NCI-H446 (cell line): ENCODE measurements around the gene GPX4.

ENCODE experiments used
- DNase-seq, 2 experiments: peaks; one replicate each; lab custom pipeline; 2025; lab: John Stamatoyannopoulos, UW

Gene GPX4

GRCh38 chr19:1102407-1103131 lies 1.2 kb upstream of the GPX4 start:
- peak in 1 of 2 experiments; percentile 49 for DNase-seq

- DNase-seq: no peak
These were observed 574 bp upstream of the GPX4 start for GRCh38 chr19:1103132-1103707.

- DNase-seq: peak in 1 of 2 experiments; percentile 71
These were observed 665 bp downstream of the GPX4 start for GRCh38 chr19:1104311-1105007.

GRCh38 chr19:1105008-1105872 lies 1.4 kb downstream of the GPX4 start:
- DNase-seq: no peak

GRCh38 chr19:1105873-1106840 lies 2.4 kb downstream of the GPX4 start:
- no peak for DNase-seq

- DNase-seq: no peak
These were observed 3.3 kb downstream of the GPX4 start for GRCh38 chr19:1106841-1107660.

GRCh38 chr19:1107661-1108261 lies 4.0 kb downstream of the GPX4 start:
- no peak for DNase-seq

DNA sequence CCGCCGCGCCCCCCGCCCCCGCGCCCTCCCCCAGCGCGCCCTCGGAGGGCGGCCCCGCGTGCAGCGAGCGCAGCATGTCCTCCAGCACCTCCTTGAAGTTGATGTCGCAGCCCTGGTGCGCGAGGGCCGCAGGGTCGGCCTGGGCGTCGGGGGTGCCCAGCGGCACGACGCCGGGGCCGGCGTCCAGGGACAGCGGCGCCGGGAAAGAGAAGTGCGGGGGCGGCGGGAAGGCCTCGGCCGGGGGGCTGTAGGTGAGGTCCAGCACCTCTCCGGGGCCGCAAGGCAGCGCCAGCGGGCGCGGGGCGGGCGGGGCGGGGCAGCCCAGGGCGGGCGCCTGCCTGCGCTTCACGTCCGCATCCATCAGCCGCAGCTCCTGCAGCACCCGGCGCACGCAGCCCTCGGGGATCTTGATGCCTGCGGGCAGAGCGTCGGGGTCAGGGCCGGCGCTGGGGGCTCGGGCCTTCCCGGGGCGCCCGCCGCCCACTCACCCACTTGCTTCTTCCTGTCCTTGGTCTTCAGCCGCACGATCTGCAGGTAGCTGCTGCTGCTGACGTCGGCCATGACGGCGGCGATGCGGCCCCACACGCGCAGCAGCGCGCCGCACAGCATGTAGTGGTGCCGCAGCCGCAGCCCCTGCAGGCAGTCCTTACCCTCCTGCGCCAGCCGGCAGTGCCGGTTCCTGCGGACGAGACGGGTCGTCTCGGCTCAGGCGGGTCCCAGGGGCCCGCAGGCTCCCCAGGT lies 4.7 kb downstream of the GPX4 start:
- no peak for DNase-seq

GRCh38 chr19:1109032-1109551 lies 5.3 kb downstream of the GPX4 start:
- DNase-seq: no peak

- DNase-seq: no peak
These were observed 6.2 kb downstream of the GPX4 start for GRCh38 chr19:1109697-1110671.

DNA sequence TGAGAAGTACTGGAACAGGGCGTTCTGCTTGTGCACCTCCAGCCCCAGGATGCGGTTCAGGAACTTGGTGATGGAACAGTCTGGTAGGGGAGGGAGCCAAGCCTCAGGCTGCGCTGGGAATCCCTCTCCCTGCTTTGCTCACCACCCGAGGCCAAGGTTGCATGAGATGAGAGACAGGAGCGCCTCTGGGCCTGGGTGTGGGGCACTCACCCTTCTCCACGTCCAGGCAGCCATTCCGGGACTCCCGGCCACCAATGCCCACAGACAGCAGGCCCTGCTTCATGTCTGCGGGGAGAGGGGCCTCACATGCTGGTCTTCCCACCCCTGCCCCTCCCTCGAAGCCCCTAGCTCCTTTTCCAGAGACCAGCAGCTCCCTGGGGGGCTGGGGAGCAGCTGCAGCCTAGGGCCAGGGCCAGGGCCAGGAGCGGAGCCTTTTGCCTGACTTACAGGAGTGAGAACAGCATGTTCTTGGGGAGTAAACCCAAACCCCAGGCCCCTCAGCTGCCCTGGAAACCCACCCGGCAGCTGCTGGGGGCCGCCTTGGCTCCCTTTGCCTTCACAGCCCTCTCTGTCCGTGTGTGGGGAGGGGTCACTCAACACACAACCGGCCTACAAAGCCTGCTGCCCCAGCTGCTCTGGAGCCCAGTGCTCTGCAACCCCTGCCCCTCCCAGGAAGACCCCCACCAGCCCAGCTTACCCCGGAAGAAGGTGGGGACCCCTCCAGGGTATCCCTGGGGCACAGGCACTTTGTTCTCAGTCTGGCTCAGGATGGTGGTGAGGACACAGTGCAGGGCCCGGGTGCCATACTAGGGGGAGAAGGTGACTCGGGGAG lies 7.2 kb downstream of the GPX4 start:
- DNase-seq: no peak

GRCh38 chr19:1111641-1112267 lies 8.0 kb downstream of the GPX4 start:
- no peak for DNase-seq

DNA sequence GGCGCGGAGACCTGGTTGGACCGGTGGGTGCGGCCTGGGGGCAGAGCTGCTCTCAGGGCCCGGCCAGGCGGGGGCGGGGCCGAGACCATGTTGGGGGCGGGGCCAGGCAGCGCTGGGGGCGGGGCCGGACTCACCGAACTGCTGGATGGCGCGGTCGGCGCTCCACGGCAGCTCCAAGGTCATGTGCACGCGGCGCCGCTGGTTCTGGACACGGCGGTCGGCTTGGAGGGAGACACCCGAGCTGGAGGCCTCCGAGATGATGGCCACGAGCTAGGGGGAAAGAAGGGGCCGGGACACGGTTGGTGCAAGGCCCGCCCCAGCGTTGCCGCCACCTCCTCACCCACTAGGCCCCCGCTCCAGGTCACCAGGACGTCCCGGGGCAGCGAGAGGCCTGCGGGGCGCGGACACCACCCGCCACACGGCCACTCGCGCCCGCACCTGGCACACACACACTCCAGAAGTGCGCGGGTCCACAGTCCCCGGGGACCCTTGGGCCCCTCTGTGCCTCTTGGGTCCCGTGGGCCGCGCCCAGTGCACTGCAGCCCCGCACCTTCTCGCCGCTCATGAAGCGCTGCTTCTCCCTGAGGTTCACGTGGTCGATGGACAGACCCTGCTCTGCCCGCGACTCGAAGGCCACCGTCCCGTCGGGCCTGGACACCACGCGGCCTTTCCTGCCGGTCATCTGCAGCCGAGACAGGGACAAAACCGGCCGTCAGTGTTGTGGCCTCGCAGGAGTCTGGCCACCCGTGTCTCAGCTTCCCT lies 8.7 kb downstream of the GPX4 start:
- DNase-seq: no peak

- DNase-seq: peak; percentile 37 to 81
These were observed 9.5 kb downstream of the GPX4 start for GRCh38 chr19:1113030-1113985.
